H9 (cell line): ENCODE results near the gene DCPS. TPM values are rescaled to one million over a fixed set of nuclear protein-coding genes. Genes with fewer than 3 reads are reported as not detected.

Experiments used
- DNase-seq: peaks from one replicate; pipeline ENCODE4 v3.0.0-alpha.2; 2017
- H2AFZ ChIP-seq: one replicate; pipeline ENCODE4 v1.6.1; 2013; ENCODE audit warnings: mild to moderate bottlenecking, low read length, control low read depth, moderate library complexity
- H2AK5ac ChIP-seq: 2 replicates; pipeline ENCODE4 v1.6.1; 2013; ENCODE audit warnings: low read length, control low read depth, mixed read lengths; ENCODE audit not compliant: insufficient read length
- H2BK120ac ChIP-seq: one replicate; pipeline ENCODE4 v1.6.1; 2013; ENCODE audit warnings: low read depth, mild to moderate bottlenecking, low read length, control low read depth, inconsistent platforms; ENCODE audit not compliant: poor library complexity, severe bottlenecking
- H2BK12ac ChIP-seq: 2 replicates; pipeline ENCODE4 v1.6.1; 2013; ENCODE audit warnings: low read length, control low read depth, mixed read lengths, low read depth; ENCODE audit not compliant: insufficient read length
- H2BK15ac ChIP-seq: 2 replicates; pipeline ENCODE4 v1.6.1; 2013; ENCODE audit warnings: low read depth, low read length, control low read depth
- H2BK20ac ChIP-seq: one replicate; pipeline ENCODE4 v1.6.1; 2013; ENCODE audit warnings: low read depth, mild to moderate bottlenecking, low read length, control low read depth, inconsistent platforms; ENCODE audit not compliant: poor library complexity, severe bottlenecking
- H2BK5ac ChIP-seq: 2 replicates; pipeline ENCODE4 v1.6.1; 2013; ENCODE audit warnings: low read length, control low read depth, mixed read lengths; ENCODE audit not compliant: insufficient read length
- H3K14ac ChIP-seq: 2 replicates; pipeline ENCODE4 v1.6.1; 2013; ENCODE audit warnings: low read length, control low read depth; ENCODE audit not compliant: insufficient read depth
- H3K18ac ChIP-seq: 2 replicates; pipeline ENCODE4 v1.6.1; 2013; ENCODE audit warnings: low read depth, mild to moderate bottlenecking, mixed read lengths, low read length, control low read depth; ENCODE audit not compliant: insufficient read length
- H3K23ac ChIP-seq: 2 replicates; pipeline ENCODE4 v1.6.1; 2013; ENCODE audit warnings: low read length, control low read depth, mixed read lengths, low read depth; ENCODE audit not compliant: insufficient read length
- H3K23me2 ChIP-seq: 2 replicates; pipeline ENCODE4 v1.6.1; 2013; ENCODE audit warnings: low read depth, mild to moderate bottlenecking, mixed read lengths, low read length, control low read depth; ENCODE audit not compliant: insufficient read length, poor library complexity, severe bottlenecking
- H3K27ac ChIP-seq: 2 replicates; pipeline ENCODE4 v1.5.1; 2013; ENCODE audit warnings: low read length, control low read depth, mixed read lengths, low read depth; ENCODE audit not compliant: insufficient read length
- H3K27me3 ChIP-seq: 2 replicates; pipeline ENCODE4 v1.6.1; 2013; ENCODE audit warnings: low read length, control low read depth, inconsistent platforms; ENCODE audit not compliant: insufficient read depth
- H3K4ac ChIP-seq: 2 replicates; pipeline ENCODE4 v1.6.1; 2013; ENCODE audit warnings: low read depth, mild to moderate bottlenecking, control low read depth, inconsistent platforms, low read length, moderate library complexity
- H3K4me1 ChIP-seq: 2 replicates; pipeline ENCODE4 v1.6.1; 2013; ENCODE audit warnings: low read length, control low read depth, inconsistent platforms; ENCODE audit not compliant: insufficient read depth
- H3K4me2 ChIP-seq: 2 replicates; pipeline ENCODE4 v1.6.1; 2013; ENCODE audit warnings: low read length, control low read depth, mixed read lengths; ENCODE audit not compliant: insufficient read length, insufficient read depth
- H3K56ac ChIP-seq: 2 replicates; pipeline ENCODE4 v1.6.1; 2013; ENCODE audit warnings: low read depth, mild to moderate bottlenecking, mixed read lengths, low read length, control low read depth; ENCODE audit not compliant: insufficient read length
- H3K79me1 ChIP-seq: 2 replicates; pipeline ENCODE4 v1.6.1; 2013; ENCODE audit warnings: low read depth, mild to moderate bottlenecking, moderate library complexity, low read length, control low read depth, inconsistent platforms; ENCODE audit not compliant: insufficient read depth, poor library complexity, severe bottlenecking
- H3K79me2 ChIP-seq: 2 replicates; pipeline ENCODE4 v1.6.1; 2013; ENCODE audit warnings: low read length, control low read depth, inconsistent platforms; ENCODE audit not compliant: insufficient read depth
- H3K9ac ChIP-seq: 2 replicates; pipeline ENCODE4 v1.6.1; 2013; ENCODE audit warnings: low read length, control low read depth, mixed read lengths; ENCODE audit not compliant: insufficient read length; ENCODE audit errors: extremely low read depth
- H3K9me3 ChIP-seq: one replicate; pipeline ENCODE4 v1.6.1; 2013; ENCODE audit warnings: low read depth, low read length, inconsistent platforms; ENCODE audit not compliant: control insufficient read depth
- H3T11ph ChIP-seq: one replicate; pipeline ENCODE4 v1.6.1; 2013; ENCODE audit warnings: mild to moderate bottlenecking, low read length, control low read depth, inconsistent platforms
- H4K20me1 ChIP-seq: one replicate; pipeline ENCODE4 v1.6.1; 2013; ENCODE audit not compliant: control insufficient read depth, insufficient read length, insufficient read depth
- H4K5ac ChIP-seq: 2 replicates; pipeline ENCODE4 v1.6.1; 2013; ENCODE audit warnings: low read depth, mild to moderate bottlenecking, mixed read lengths, low read length, control low read depth; ENCODE audit not compliant: insufficient read length
- H4K8ac ChIP-seq: replicated peaks from 2 replicates; pipeline ENCODE4 v1.6.1; 2013; ENCODE audit warnings: low read length, control low read depth, mixed read lengths, low read depth; ENCODE audit not compliant: insufficient read length
- H4K91ac ChIP-seq: 2 replicates; pipeline ENCODE4 v1.6.1; 2013; ENCODE audit warnings: low read depth, mild to moderate bottlenecking, moderate library complexity, mixed read lengths, low read length, control low read depth; ENCODE audit not compliant: insufficient read length
- H3K27ac Mint-ChIP-seq, 3 experiments: 2 replicates in 2 of 3; 3 replicates in 1 of 3; pipeline ENCODE4 v1.8.0; 2020 to 2021; ENCODE audit warnings: mixed read lengths in 3 of 3, mild to moderate bottlenecking in 1 of 3, moderate library complexity in 1 of 3
- H3K27me3 Mint-ChIP-seq: 2 replicates; pipeline ENCODE4 v1.8.0; 2021; ENCODE audit warnings: low read depth, mild to moderate bottlenecking, moderate library complexity, mixed read lengths
- H3K36me3 Mint-ChIP-seq, 3 experiments: 2 replicates in 2 of 3; 3 replicates in 1 of 3; pipeline ENCODE4 v1.8.0; 2020 to 2021; ENCODE audit warnings: low read depth in 3 of 3, mixed read lengths in 3 of 3; ENCODE audit not compliant: insufficient read depth in 1 of 3
- H3K4me1 Mint-ChIP-seq, 2 experiments: 2 replicates each; pipeline ENCODE4 v1.8.0; 2020; ENCODE audit warnings: mixed read lengths in 2 of 2
- H3K4me3 Mint-ChIP-seq, 2 experiments: 2 replicates in 1 of 2; 3 replicates in 1 of 2; pipeline ENCODE4 v1.8.0; 2020 to 2021; ENCODE audit warnings: mild to moderate bottlenecking in 2 of 2, mixed read lengths in 2 of 2, moderate library complexity in 1 of 2
- H3K9me3 Mint-ChIP-seq, 2 experiments: 2 replicates in 1 of 2; 3 replicates in 1 of 2; pipeline ENCODE4 v1.8.0; 2020; ENCODE audit warnings: mild to moderate bottlenecking in 2 of 2, mixed read lengths in 2 of 2, moderate library complexity in 1 of 2
- WGBS: extraction: QIAGEN DNeasy Blood & Tissue Kit; methylation state at CpG from one replicate; pipeline ENCODE4 v1.1.7; 2013; ENCODE audit warnings: missing lambda C conversion rate, low lambda C conversion rate, mixed read lengths; ENCODE audit not compliant: insufficient read length; ENCODE audit errors: extremely low coverage; 5-methylcytosine and 5-hydroxymethylcytosine counted together
- total RNA-seq: library from RNA; stranded (reverse); gene quantifications from 2 replicates; pipeline ENCODE4 v1.2.1, GENCODE V29; 2021
- TF ChIP-seq, protein P1 (sequence below): fragments of 200-600 bp; sonication (generic); conservative IDR thresholded peaks from 3 replicates; pipeline ENCODE4 v1.8.0; 2021; ENCODE audit warnings: antibody characterized with exemption, mild to moderate bottlenecking

The DCPS gene
- total RNA-seq, 1 experiment from 2014 or later: 27.7 TPM

- peaks cover 4% of the 10 kb centered on the region for H3K79me1 ChIP-seq
- WGBS: no CpG with 5 or more reads among the region's 64 CpGs
Observed at GRCh38 chr11:126268708-126269579, 34.9 kb upstream of the DCPS start, which contains the start of the genes FOXRED1 and SRPRA. Gene FOXRED1 (plus strand): TSS chr11:126269154. CDS start chr11:126269207, 53 bp downstream. Gene SRPRA (minus strand): TSS chr11:126268895. CDS start chr11:126268804, 91 bp downstream.

More at GRCh38 chr11:126268708-126269579, 34.9 kb upstream of the DCPS start, which contains the start of the genes FOXRED1 and SRPRA:
- peak within 1 kb of the TSS; percentile 99 for H3K14ac ChIP-seq
- TF ChIP-seq, protein P1, sequence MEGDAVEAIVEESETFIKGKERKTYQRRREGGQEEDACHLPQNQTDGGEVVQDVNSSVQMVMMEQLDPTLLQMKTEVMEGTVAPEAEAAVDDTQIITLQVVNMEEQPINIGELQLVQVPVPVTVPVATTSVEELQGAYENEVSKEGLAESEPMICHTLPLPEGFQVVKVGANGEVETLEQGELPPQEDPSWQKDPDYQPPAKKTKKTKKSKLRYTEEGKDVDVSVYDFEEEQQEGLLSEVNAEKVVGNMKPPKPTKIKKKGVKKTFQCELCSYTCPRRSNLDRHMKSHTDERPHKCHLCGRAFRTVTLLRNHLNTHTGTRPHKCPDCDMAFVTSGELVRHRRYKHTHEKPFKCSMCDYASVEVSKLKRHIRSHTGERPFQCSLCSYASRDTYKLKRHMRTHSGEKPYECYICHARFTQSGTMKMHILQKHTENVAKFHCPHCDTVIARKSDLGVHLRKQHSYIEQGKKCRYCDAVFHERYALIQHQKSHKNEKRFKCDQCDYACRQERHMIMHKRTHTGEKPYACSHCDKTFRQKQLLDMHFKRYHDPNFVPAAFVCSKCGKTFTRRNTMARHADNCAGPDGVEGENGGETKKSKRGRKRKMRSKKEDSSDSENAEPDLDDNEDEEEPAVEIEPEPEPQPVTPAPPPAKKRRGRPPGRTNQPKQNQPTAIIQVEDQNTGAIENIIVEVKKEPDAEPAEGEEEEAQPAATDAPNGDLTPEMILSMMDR: no peak
- no peaks in the 10 kb centered on the region; the same call in 1 of the 2 replicates for H3K4me1 ChIP-seq
- peak within 1 kb of the TSS; percentile 96 for H3K18ac ChIP-seq
- H4K91ac ChIP-seq: no peak within 1 kb of the TSS
- peak; percentile 100 for DNase-seq
- H3K79me2 ChIP-seq: peaks cover 8% of the 10 kb centered on the region; the same call in 1 of the 2 replicates
- H2BK12ac ChIP-seq: no peak within 1 kb of the TSS
- H3K9me3 ChIP-seq: no peaks in the 10 kb centered on the region
- no peak within 1 kb of the TSS for H2BK5ac ChIP-seq
- no peaks in the 10 kb centered on the region for H4K20me1 ChIP-seq
- H3K4me2 ChIP-seq: peak within 1 kb of the TSS; percentile 98
- peaks cover 13% of the 10 kb centered on the region in 2 experiments for H3K4me1 Mint-ChIP-seq
- H3K27ac Mint-ChIP-seq: peak within 1 kb of the TSS; percentile 99 to 100 (median 100)
- peaks cover 7% of the 10 kb centered on the region for H3K23me2 ChIP-seq
- no peaks in the 10 kb centered on the region for H3K9me3 Mint-ChIP-seq
- H2AK5ac ChIP-seq: no peak within 1 kb of the TSS
- H2BK15ac ChIP-seq: no peak within 1 kb of the TSS
- H3K4ac ChIP-seq: no peak within 1 kb of the TSS
- no peak within 1 kb of the TSS for H3K56ac ChIP-seq
- H3K27me3 Mint-ChIP-seq: no peaks in the 10 kb centered on the region
- no peaks in the 10 kb centered on the region for H3K27me3 ChIP-seq
- peak within 1 kb of the TSS; percentile 93 to 96 for H3K4me3 Mint-ChIP-seq
- H3T11ph ChIP-seq: no peak within 1 kb of the TSS
- H3K36me3 Mint-ChIP-seq: peaks cover 40 to 66% (median 64%) of the 10 kb centered on the region in 3 experiments; a peak in 6 of 7 replicates
- no peak within 1 kb of the TSS for H2AFZ ChIP-seq
- H2BK20ac ChIP-seq: no peak within 1 kb of the TSS
- H3K23ac ChIP-seq: no peak within 1 kb of the TSS
- no peak within 1 kb of the TSS for H4K8ac ChIP-seq
- no peak within 1 kb of the TSS for H2BK120ac ChIP-seq
- H3K9ac ChIP-seq: peak within 1 kb of the TSS; percentile 99
- H3K27ac ChIP-seq: peak within 1 kb of the TSS; percentile 41
- peak within 1 kb of the TSS; percentile 36 for H4K5ac ChIP-seq
